ENCODE measurements around the gene SEC31A. TPM values are rescaled to one million over a fixed set of nuclear protein-coding genes. Genes with fewer than 3 reads are reported as not detected.
A peak's percentile ranks its signal among the peaks of the same experiment; 100 is the strongest.
"Not testable (repeated sequence)": the region's sequence is repeated elsewhere in the genome, so short reads cannot be mapped to it uniquely, and the experiment has no call there.

Gene SEC31A
- polyA plus RNA-seq, 1 donor, result 175 TPM

DNA sequence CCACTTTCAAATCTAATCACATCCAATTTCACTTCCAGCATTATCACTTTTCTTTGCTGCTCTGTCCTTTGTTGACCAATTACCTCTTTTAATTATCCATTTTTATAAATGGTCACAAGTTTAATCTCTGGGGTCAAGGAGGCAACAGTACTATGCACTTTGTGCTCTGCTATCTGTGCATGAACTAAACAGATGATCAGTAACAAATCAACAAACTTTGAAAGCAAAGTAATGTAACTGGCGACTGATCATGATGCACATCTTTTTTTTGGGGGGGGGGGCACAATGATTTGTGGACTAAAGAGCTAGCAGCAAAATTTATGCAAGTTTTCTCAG is 1.5 kb upstream of the SEC31A start:
- no peak for DNase-seq (ENCODE audit: low read depth)

DNA sequence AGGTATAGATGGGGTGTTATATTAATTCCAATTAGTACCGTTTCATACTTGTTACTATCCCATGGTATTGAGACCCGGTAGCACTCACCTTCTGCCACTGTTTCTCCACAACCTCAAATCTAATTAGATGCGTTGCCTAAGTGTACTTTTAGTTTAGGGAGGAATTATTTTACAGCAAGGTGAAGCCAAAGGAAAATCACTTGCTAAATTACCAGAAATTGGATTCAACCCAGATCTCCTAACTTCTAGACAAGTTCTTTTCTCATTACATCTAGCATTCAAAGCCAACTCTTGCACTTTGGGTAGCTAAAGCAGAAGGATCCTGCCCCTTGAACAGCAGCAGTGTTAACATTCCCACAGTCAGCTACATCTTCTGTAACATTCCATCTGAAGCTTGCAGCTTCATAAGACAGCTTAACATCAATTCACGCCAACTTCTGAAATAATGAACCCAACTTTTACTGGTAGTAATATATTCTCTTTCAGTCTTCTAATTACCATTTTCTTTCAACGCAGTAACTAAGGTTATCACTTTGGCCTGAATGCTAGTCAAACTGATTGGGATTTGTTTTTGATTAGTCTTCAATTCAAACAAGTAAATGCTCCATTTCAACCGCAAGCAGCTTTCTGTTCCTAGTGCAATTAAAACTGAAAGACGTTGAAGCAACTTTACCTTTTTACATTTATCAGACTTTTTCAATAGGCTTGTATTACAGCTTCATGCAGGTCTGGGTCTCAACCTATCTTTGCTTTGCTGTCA is 934 bp upstream of the SEC31A start:
- DNase-seq (ENCODE audit: low read depth), result no peak

GRCh38 chr4:82890528-82890900 is 439 bp downstream of the SEC31A start:
- DNase-seq (ENCODE audit: low read depth), result peak; percentile 22

GRCh38 chr4:82889287-82889686 is 1.7 kb downstream of the SEC31A start:
- no peak for DNase-seq (ENCODE audit: low read depth)

DNA sequence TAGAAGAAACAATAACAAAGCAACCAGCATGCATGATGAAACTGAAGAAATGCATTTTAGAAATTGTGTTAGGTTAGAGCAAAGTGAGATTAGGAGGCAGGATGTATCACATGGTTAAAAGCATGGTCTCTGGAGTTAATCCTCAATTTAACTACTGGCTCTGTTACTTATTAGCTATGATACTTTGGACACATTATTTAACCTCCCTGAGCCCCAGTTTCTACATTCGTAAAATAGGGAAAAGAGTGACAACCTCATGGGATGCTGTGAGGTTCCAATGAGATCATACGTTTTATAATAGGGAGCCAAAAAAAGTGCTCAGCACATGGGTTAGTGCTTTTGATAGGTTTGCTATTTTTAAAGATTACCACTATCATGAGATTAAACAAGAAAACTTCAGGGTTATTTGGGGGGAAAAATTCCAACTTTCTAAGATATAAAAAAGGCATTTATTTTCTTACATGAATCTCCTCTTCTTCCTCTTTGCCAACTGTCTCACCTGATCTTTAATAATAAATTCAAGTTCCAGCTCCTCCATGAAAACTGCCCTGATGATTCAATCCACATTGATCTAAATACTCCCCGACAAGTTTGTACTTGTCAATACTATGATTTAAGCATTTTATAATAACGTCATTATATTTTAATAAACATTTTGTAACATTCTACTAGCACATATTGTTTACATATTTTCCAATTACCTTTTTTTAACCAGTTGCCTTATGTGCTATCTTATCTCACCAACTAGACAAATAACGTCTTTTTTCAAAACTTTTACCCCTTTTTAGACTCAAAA is 4.6 kb downstream of the SEC31A start:
- DNase-seq (ENCODE audit: low read depth), result no peak

GRCh38 chr4:82885410-82885809 is 5.5 kb downstream of the SEC31A start:
- no peak for DNase-seq (ENCODE audit: low read depth)

DNA sequence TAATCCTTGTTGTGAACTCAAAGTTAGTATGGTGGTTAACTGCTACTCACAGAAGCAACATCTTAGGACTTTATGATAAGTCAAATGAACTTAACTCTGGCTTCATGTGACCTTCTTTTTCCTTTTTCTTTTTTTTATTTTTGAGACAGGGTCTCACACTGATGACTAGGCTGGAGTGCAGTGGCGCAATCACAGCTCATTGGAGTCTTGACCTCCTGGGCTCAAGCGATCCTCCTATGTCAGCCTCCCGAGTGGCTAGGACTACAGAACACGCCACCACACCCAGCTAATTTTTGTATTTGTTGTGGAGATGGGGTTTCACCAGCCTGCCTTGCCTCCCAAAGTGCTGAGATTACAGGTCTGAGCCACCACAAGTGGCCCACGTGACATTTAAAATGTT is 22.4 kb downstream of the SEC31A start:
- DNase-seq (ENCODE audit: low read depth), result no peak

DNA sequence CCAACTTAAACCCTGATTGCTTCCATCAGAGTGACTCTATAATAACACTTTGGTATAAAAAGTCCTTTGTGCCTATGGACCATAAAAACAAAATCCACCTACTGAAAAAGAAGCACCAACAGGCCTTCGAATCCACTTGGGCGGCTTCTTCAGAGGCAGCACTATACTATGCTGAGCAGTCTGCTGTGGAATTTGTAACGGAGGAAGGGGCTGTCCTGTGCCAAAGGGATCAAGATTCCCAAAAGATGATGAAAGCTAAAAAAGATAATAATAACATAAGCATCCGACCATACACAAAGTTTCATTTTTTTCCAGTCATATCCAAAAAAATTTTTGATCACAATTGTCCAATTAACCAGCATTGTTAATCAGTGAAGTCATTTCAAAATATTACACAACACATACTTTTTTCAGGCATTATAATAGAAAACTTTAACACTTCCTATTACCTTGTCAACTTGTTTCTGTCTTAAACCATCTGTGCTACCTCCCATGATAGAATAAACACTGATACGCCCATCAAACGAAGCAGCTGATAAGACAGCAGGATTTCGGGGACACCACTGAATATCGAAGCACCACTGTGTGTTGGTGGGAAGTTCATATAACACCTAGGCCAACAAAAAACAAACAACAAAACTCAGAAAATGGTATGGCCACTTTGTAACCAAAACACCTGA is 24.1 kb downstream of the SEC31A start:
- DNase-seq (ENCODE audit: low read depth), result no peak

GRCh38 chr4:82866033-82866432 is 24.9 kb downstream of the SEC31A start:
- not testable (repeated sequence) for DNase-seq (ENCODE audit: low read depth)

- no peak for DNase-seq (ENCODE audit: low read depth)
These were observed 25.4 kb downstream of the SEC31A start for GRCh38 chr4:82865592-82865991.

DNA sequence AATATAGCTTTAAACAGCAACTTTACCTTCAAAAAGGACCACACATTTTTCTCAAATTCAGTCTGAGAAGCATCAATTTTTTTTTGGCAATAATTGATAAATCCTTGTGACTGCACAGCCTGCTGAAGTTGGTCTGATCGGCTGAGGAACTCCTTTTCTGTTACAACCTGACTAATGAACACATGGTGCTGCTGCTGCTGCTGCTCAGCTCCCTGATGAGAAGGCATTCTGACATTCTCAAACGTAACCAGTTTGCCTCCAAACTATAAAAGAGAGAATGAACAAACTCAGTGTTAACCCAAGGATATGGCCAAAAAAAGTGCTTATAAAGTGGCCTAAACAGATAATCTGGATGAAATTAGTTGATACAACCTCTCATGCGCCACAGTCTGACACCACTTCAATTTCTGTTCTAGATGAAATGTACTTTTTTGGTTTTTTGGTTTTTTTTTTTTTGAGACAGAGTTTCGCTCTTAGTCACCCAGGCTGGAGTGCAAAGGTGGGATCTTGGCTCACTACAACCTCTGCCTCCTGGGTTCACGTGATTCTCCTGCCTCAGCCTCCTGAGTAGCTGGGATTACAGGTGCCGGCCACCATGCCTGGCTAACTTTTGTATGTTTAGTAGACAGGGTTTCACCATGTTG is 26.5 kb downstream of the SEC31A start:
- no peak for DNase-seq (ENCODE audit: low read depth)

DNA sequence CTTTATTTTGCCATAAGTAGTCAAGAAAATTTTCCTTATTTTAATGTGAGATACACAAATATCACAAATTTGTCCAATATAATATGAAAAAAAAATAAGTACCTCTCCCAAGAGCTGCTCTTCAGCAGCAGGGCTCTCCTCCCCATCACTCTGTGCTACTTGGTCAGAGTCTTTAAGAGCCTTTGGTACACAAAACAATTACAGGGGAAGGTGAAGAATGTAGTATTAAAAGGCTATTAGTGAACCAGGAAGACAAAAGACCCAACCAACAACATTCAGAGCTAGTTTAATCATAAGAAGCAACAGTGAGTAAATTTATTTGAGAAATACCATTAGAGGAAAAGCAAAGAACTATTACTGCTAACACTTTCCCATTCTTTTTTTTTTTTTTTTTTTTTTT is 29.4 kb downstream of the SEC31A start:
- no peak for DNase-seq (ENCODE audit: low read depth)

- DNase-seq (ENCODE audit: low read depth), result not testable (repeated sequence)
These were observed 30.5 kb downstream of the SEC31A start for GRCh38 chr4:82860487-82860886.

DNA sequence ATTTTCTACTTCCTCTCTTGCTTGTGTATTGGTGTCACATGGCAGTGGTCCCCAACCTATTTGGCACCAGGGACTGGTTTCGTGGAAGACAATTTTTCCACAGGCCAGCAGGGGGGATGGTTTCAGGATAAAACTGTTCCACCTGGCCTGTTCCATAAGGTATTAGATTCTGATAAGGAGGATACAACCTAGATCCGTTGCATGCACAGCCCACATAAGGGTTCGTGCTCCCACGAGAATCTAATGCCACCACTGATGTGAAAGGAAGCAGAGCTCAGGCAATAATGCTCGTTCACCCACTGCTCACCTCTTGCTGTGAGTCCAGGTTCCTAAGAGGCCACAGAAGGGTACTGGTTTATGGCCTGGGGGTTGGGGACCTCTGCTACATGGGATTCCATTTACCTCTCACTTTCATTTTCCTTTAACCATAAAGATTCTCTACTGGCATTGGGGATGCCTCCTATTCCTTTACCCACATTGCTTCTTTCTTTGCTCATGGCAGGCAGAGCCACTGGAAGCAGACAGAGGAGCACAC is 38.1 kb downstream of the SEC31A start:
- no peak for DNase-seq (ENCODE audit: low read depth)

- DNase-seq (ENCODE audit: low read depth), result no peak
These were observed 38.8 kb downstream of the SEC31A start for GRCh38 chr4:82851885-82852750.

DNA sequence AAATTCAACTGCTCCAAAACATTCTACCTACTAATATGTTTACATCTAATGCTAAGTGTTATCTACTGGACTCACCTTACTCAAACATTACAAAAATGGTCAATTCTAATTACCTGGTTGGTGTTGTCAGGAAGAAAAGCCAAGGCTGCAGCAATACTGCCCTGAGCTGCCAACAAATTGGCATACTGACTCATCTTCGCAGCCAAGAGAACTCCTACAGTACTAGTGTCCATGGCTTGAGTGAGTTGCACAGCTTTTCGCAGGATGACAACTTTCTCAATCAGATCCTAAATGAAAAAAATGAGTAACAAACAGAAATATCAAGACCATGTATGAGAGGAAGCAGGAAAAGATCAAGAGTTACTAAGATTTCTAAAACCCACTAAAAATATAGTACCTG is 39.6 kb downstream of the SEC31A start:
- no peak for DNase-seq (ENCODE audit: low read depth)

GRCh38 chr4:82850684-82851083 is 40.3 kb downstream of the SEC31A start:
- DNase-seq (ENCODE audit: low read depth), result no peak

- DNase-seq (ENCODE audit: low read depth), result no peak
These were observed 42.2 kb downstream of the SEC31A start for GRCh38 chr4:82848706-82849105.

DNA sequence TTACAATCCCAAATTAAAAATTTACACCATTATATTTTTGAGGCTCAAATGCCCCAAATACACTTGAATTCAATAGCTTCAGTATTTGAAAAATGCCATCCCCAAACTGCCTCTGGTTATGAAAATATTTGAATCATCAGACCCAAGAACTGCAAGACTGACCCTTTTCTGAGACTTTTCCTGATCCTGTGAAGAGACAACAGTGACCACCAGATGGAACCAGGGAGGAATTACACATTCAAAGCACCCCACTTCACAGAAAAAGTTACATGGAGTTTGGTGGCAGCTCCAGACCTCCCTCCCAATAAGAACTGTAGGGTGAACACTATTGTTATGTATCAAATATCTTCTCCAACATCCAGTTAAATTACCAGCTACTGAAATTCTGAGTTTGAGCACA is 48.4 kb downstream of the SEC31A start:
- no peak for DNase-seq (ENCODE audit: low read depth)

DNA sequence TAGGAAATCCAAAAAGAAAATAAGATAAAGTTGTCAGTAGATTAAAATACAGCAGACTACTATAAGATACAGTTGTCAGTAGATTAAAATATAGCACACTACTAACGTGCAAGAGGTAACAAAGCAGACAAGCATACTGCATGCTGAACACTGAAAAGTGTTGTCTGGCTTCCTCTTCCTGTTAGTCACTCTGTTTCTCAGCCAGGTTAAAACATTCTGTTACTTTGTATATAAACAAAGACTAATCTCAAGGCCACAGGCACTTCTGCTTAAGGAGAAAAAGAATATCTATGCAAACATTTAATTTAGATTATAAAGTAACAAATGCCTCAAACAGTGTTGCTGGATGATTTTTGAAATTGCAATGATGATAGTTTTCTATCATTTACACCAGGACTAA is 51.3 kb downstream of the SEC31A start:
- no peak for DNase-seq (ENCODE audit: low read depth)

DNA sequence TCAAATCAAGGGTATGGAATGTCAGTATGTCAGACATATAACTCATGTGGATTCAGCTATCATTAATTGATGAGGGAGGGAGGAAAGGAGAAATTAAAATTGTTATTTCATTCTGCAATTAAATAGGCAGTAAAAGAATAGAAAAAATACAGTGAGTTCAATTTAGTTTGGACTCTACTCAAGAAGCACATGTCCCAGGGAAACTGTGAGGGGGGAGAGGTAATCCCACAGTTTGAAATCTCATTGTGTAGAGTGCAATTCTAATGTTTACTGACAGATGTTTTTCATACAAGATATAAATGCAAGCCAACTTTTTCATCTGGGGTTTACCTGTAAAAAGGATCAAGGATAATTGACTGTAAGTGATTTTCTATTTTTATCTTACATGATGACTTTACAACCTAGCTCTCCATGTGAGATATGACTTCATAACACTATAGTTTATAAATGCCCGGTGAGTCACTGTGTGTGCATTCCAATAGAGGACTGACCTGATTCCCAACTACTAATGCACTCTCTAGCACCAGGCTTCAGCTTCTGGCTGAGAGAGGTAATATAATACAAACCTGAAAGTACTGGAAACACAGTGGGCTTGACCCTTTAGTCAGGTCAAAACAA is 57.1 kb downstream of the SEC31A start:
- DNase-seq (ENCODE audit: low read depth), result no peak

All from forelimb muscle (tissue), 1 donor.